Activated T-helper 1 cell treated with anti-CD3 and anti-CD28 coated beads, Interleukin-12 subunit alpha, Interleukin-12 subunit beta, Interleukin-2, Interleukin-4 antibody, amounts not matched to agents 30 ng/mL and 10 ng/mL and 1 ng/mL, durations not matched to agents 14 hours and 24 hours and 36 hours (primary cell): ENCODE measurements around the gene PTOV1. TPM values are rescaled to one million over a fixed set of nuclear protein-coding genes. Genes with fewer than 3 reads are reported as not detected.

ENCODE experiments used
- DNase-seq: peaks from one replicate; pipeline ENCODE4 v3.0.0; 2021; ENCODE audit warnings: low spot score
- H3K27ac Mint-ChIP-seq: one replicate; pipeline ENCODE4 v1.8.0; 2021; ENCODE audit warnings: mild to moderate bottlenecking, mixed read lengths
- H3K27me3 Mint-ChIP-seq: one replicate; pipeline ENCODE4 v1.8.0; 2022; ENCODE audit warnings: mild to moderate bottlenecking, moderate library complexity, mixed read lengths; ENCODE audit not compliant: insufficient read depth
- H3K36me3 Mint-ChIP-seq: one replicate; pipeline ENCODE4 v1.8.0; 2021; ENCODE audit warnings: low read depth, mixed read lengths
- H3K4me1 Mint-ChIP-seq: one replicate; pipeline ENCODE4 v1.8.0; 2021; ENCODE audit warnings: low read depth, mixed read lengths
- H3K4me3 Mint-ChIP-seq: one replicate; pipeline ENCODE4 v1.8.0; 2021; ENCODE audit warnings: mild to moderate bottlenecking, moderate library complexity, mixed read lengths
- H3K9me3 Mint-ChIP-seq: one replicate; pipeline ENCODE4 v1.8.0; 2021; ENCODE audit warnings: mixed read lengths
- intact Hi-C: fragments of 100-400 bp; cut with micrococcal nuclease; formaldehyde crosslinking; loops from one replicate; pipeline ENCODE4 v1.15.1; 2024
- total RNA-seq: library from RNA; stranded (reverse); gene quantifications from 2 replicates; pipeline ENCODE4 v1.2.3, GENCODE V29; 2022

PTOV1 gene
- total RNA-seq, 1 donor from 2014 or later: 113 TPM

- Mint-ChIP-seq H3K9me3 (no peaks in the 10 kb centered on the region), H3K27ac (peak overlapping the region; percentile 99), H3K4me3 (peak overlapping the region; percentile 83), H3K36me3 (peaks cover 17% of the 10 kb centered on the region), H3K27me3 (peaks cover 1% of the 10 kb centered on the region), H3K4me1 (peaks cover 39% of the 10 kb centered on the region)
- intact Hi-C loops: loop anchor here (2.0 kb wide), 1 partner anchor 45 kb away; the partner anchor contains the start of gene PTOV1
- DNase-seq: no peak
These were observed 44.8 kb downstream of the PTOV1 start for GRCh38 chr19:49895566-49896297.

DNA sequence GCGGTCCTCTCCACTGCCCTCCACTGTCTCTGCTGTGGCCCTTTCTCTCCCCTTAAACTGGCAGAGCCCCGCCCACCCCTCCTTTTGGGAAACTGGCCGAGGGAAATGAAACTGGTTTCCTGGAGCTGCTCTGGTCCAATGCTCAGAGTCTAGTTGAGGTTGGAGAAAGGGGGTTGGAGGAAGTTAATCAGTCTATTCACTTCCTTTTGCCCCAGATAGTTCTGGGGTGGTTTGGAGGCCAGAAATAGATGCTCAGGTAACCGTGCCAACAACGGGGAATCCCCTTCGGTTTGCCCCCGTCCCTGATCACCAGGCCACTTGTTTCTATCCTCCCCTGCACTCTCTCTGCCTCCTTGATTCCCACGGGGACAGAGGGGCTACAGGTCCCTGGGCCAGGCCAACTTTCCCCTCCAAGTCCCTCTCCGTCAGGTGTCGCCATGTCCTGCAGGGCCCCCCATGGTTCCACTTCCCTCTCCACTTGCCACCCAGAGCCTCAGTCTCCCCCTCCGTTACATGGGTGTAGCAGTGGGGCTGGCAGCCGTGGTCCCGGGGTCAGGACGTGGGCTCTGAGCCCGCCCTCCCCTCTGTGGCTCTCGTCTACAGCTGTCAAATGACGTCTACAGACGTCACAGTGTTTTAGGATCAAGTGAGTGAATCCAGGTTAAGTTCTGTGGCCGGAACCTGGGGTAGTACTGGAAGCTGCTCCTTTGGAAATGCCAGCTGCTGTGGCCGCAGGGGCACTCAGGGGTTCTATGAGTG is 46.1 kb downstream of the PTOV1 start, which contains the start of gene IL4I1:
IL4I1 (minus strand) TSS at position 25 of the 759 bp plus-strand sequence. CDS start 727 bp downstream, outside the sequence.
- Mint-ChIP-seq H3K27me3 (peaks cover 1% of the 10 kb centered on the region), H3K4me3 (peak within 1 kb of the TSS; percentile 83), H3K9me3 (no peaks in the 10 kb centered on the region), H3K4me1 (peaks cover 41% of the 10 kb centered on the region), H3K36me3 (peaks cover 13% of the 10 kb centered on the region), H3K27ac (peak within 1 kb of the TSS; percentile 99)
- intact Hi-C loops: loop anchor here (1.0 to 2.0 kb wide), 4 partner anchors 14 to 46 kb away; partner anchors contain the start of genes AKT1S1, ATF5, NUP62 and PTOV1
- peak; percentile 54 for DNase-seq

DNA sequence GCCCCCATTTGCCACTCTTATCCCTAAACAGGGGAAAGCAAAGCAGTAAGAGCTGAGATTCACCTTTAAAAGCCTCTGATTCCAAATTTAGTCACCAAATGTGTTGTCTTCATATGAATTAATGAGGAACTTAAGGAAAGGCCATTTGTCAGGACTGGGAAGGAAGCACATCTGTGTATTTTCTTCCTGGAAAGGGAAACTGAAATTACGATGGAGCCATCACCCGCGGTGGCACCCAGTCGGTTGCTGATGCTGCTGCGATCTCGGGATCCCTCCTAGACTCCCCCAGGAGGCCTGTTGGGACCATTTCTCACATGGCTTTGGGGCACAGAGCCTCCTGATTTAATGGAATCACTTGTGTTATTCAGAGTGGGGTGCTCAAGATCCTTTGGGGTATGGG is 53.2 kb downstream of the PTOV1 start:
- H3K4me3 Mint-ChIP-seq: no peak overlapping the region
- peaks cover 36% of the 10 kb centered on the region for H3K4me1 Mint-ChIP-seq
- H3K27me3 Mint-ChIP-seq: no peaks in the 10 kb centered on the region
- no peaks in the 10 kb centered on the region for H3K9me3 Mint-ChIP-seq
- intact Hi-C loops: no loop called here
- DNase-seq: no peak
- H3K27ac Mint-ChIP-seq: peak overlapping the region; percentile 44
- H3K36me3 Mint-ChIP-seq: peaks cover 29% of the 10 kb centered on the region

- Mint-ChIP-seq H3K27ac (peak overlapping the region; percentile 61), H3K9me3 (no peaks in the 10 kb centered on the region), H3K4me1 (peaks cover 44% of the 10 kb centered on the region), H3K27me3 (no peaks in the 10 kb centered on the region), H3K4me3 (no peak overlapping the region), H3K36me3 (peaks cover 39% of the 10 kb centered on the region)
- DNase-seq: no peak
- intact Hi-C loops: no loop called here
These were observed 56.1 kb downstream of the PTOV1 start for GRCh38 chr19:49906879-49907564.

- Mint-ChIP-seq H3K27ac (peak overlapping the region; percentile 61), H3K9me3 (no peaks in the 10 kb centered on the region), H3K4me1 (peaks cover 50% of the 10 kb centered on the region), H3K4me3 (no peak overlapping the region), H3K36me3 (peaks cover 44% of the 10 kb centered on the region), H3K27me3 (no peaks in the 10 kb centered on the region)
- intact Hi-C loops: no loop called here
- DNase-seq: no peak
These were observed 56.9 kb downstream of the PTOV1 start for GRCh38 chr19:49907745-49908446.

DNA sequence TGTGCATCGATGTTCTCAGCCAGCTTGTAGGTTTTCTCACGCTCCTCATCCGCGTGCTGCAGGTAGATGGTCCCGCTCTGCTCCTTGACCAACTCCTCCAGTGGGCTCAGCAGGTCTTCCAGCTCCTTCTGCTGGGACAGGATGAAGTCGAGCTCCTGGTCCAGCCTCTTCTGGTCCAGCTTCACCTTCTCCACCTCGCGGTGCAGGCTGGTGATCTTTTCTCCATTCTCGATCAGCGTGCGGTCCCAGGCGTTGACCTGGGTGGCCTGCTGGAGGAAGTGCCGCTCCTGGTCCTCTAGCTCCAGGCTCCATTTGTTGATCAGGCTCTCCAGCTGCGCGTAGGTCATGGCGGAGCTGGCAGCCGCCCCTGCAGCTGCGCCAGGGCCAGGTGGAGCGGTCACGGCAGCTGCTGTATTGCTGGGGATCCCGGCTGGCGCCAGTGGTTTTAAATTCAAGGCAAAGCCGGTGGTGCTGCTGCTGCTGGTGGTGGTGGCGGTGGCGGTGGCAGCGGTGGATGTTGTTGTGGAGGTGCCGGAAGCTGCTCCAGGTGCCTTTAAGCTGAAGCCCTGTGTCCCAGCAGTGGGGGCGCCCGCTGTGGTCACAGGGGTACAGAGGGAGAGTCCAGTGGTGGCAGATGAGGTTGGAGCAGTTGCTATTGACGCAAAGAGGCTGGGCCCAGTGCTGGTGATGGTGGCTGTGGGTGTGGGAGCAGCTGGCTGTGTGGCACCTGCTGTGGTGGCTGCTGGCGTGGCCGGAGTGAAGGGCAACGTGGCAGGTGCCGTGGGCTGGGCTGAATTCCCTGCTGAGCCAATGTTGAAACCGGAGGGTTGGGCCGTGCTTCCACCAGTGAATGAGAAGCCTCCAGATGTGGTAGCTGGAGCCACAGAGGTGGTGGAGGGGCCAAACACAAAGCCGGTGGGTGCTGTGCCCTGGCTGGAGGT is 57.8 kb downstream of the PTOV1 start:
- Mint-ChIP-seq H3K36me3 (peaks cover 52% of the 10 kb centered on the region), H3K4me3 (no peak overlapping the region), H3K9me3 (no peaks in the 10 kb centered on the region), H3K4me1 (peaks cover 58% of the 10 kb centered on the region), H3K27ac (no peak overlapping the region), H3K27me3 (no peaks in the 10 kb centered on the region)
- no peak for DNase-seq
- intact Hi-C loops: no loop called here

- Mint-ChIP-seq H3K4me1 (peaks cover 59% of the 10 kb centered on the region), H3K27me3 (no peaks in the 10 kb centered on the region), H3K27ac (peak overlapping the region; percentile 96), H3K4me3 (no peak overlapping the region), H3K9me3 (no peaks in the 10 kb centered on the region), H3K36me3 (peaks cover 61% of the 10 kb centered on the region)
- intact Hi-C loops: no loop called here
- no peak for DNase-seq
These were observed 59.2 kb downstream of the PTOV1 start for GRCh38 chr19:49910179-49910578.

Other genes with a start within 250 kb of the PTOV1 start
- gene RRAS, start 211.0 kb upstream of the PTOV1 start, total RNA-seq: 4.4 and 4.7 TPM in 2 replicates
- 75.4 and 79.7 TPM in 2 replicates for gene SCAF1, start 208.9 kb upstream of the PTOV1 start, total RNA-seq
- gene IRF3, start 185.3 kb upstream of the PTOV1 start, total RNA-seq: 149 and 156 TPM in 2 replicates
- gene BCL2L12, start 185.2 kb upstream of the PTOV1 start, total RNA-seq: 72.2 and 73.7 TPM in 2 replicates
- gene PRMT1, start 173.9 kb upstream of the PTOV1 start, total RNA-seq: 450 and 462 TPM in 2 replicates
- 6.0 and 6.9 TPM in 2 replicates for gene ADM5, start 161.6 kb upstream of the PTOV1 start, total RNA-seq
- 3.1 and 3.9 TPM in 2 replicates for gene CPT1C, start 160.0 kb upstream of the PTOV1 start, total RNA-seq
- 1.3 and 2.0 TPM in 2 replicates for gene TSKS, start 87.9 kb upstream of the PTOV1 start, total RNA-seq
- gene AP2A1, start 84.2 kb upstream of the PTOV1 start, total RNA-seq: 61.1 and 63.6 TPM in 2 replicates
- 14.0 and 18.8 TPM in 2 replicates for gene FUZ, start 37.9 kb upstream of the PTOV1 start, total RNA-seq
- 54.2 and 54.5 TPM in 2 replicates for gene MED25, start 32.9 kb upstream of the PTOV1 start, total RNA-seq
- 138 and 141 TPM in 2 replicates for gene PNKP, start 16.4 kb downstream of the PTOV1 start, total RNA-seq
- 32.1 and 32.2 TPM in 2 replicates for gene AKT1S1, start 26.2 kb downstream of the PTOV1 start, total RNA-seq
- gene TBC1D17, start 26.5 kb downstream of the PTOV1 start, total RNA-seq: 38.7 and 41.8 TPM in 2 replicates
- 50.0 and 51.5 TPM in 2 replicates for gene IL4I1, start 45.7 kb downstream of the PTOV1 start, total RNA-seq
- 50.7 and 52.0 TPM in 2 replicates for gene ATF5, start 78.0 kb downstream of the PTOV1 start, total RNA-seq
- gene NUP62, start 78.3 kb downstream of the PTOV1 start, total RNA-seq: 231 and 238 TPM in 2 replicates
- not detected in 2 replicates for gene SIGLEC11, start 110.0 kb downstream of the PTOV1 start, total RNA-seq
- gene VRK3, start 174.2 kb downstream of the PTOV1 start, total RNA-seq: 66.7 and 69.4 TPM in 2 replicates
- gene ZNF473, start 174.8 kb downstream of the PTOV1 start, total RNA-seq: 10.1 and 11.8 TPM in 2 replicates